K562 (cell line): ENCODE results near the gene ENC1. TPM values are rescaled to one million over a fixed set of nuclear protein-coding genes. Genes with fewer than 3 reads are reported as not detected.

Experiments
- FOXA3 ChIP-seq, 2 experiments: fragments of 450-650 bp in 1 of 2; sonication (generic) in 1 of 2; formaldehyde crosslinking; IDR thresholded peaks in 1 of 2; conservative IDR thresholded peaks in 1 of 2; 2 replicates each; pipeline versions ENCODE4 v1.4.0 to v1.8.0; 2020 to 2022; ENCODE audit warnings: mild to moderate bottlenecking in 2 of 2, missing genetic modification reagents in 1 of 2
- HDGF ChIP-seq: fragments of 450-650 bp; IDR thresholded peaks from 2 replicates; pipeline ENCODE4 v1.6.1; 2016
- HNRNPK ChIP-seq: fragments of 200-400 bp; formaldehyde crosslinking; IDR thresholded peaks from one replicate; pipeline ENCODE4 v1.6.1; 2018; ENCODE audit warnings: mild to moderate bottlenecking, low read depth, low read length; ENCODE audit not compliant: poor library complexity, severe bottlenecking
- MAFF ChIP-seq: IDR thresholded peaks from 2 replicates; pipeline ENCODE4 v1.6.1; 2012; ENCODE audit warnings: low read length, improper control_type of control experiment
- NCOA6 ChIP-seq: fragments of 450-650 bp; IDR thresholded peaks from 2 replicates; pipeline ENCODE4 v1.6.1; 2017; ENCODE audit warnings: mild to moderate bottlenecking
- RAD21 ChIP-seq, 2 experiments: fragments of 250-450 bp in 1 of 2; fragments of 450-650 bp in 1 of 2; sonication (Bioruptor Pico) in 1 of 2; formaldehyde crosslinking in 1 of 2; IDR thresholded peaks in 1 of 2; conservative IDR thresholded peaks in 1 of 2; 2 replicates each; pipeline versions ENCODE4 v1.4.0 to v1.8.0; 2020 to 2022; ENCODE audit warnings: mild to moderate bottlenecking in 2 of 2, moderate library complexity in 1 of 2
- STAT6 ChIP-seq: sonication (generic); formaldehyde crosslinking; IDR thresholded peaks from 2 replicates; pipeline ENCODE4 v1.8.1; 2023; ENCODE audit warnings: mild to moderate bottlenecking, missing genetic modification reagents
- TOE1 ChIP-seq, 2 experiments: fragments of 450-650 bp in 1 of 2; sonication (generic) in 1 of 2; formaldehyde crosslinking in 1 of 2; IDR thresholded peaks; 2 replicates each; pipeline versions ENCODE4 v1.7.1 to v1.8.0; 2016 to 2022; ENCODE audit warnings: borderline replicate concordance in 2 of 2, mild to moderate bottlenecking in 2 of 2, antibody characterized with exemption in 1 of 2, inconsistent platforms in 1 of 2, low read depth in 1 of 2, missing genetic modification reagents in 1 of 2, moderate library complexity in 1 of 2
- ZBTB40 ChIP-seq, 2 experiments: fragments of 450-650 bp in 1 of 2; sonication (generic) in 1 of 2; formaldehyde crosslinking in 1 of 2; IDR thresholded peaks; 2 replicates each; pipeline versions ENCODE4 v1.7.1 to v1.9.0; 2016 to 2022; ENCODE audit warnings: inconsistent platforms in 1 of 2, mild to moderate bottlenecking in 1 of 2, missing genetic modification reagents in 1 of 2
- ZNF592 ChIP-seq: fragments of 450-650 bp; IDR thresholded peaks from 2 replicates; pipeline ENCODE4 v1.6.1; 2017; ENCODE audit warnings: antibody characterized with exemption, mild to moderate bottlenecking
- polyA plus RNA-seq, 8 experiments: library from polyadenylated mRNA; depleted of rRNA in 4 of 8; stranded (reverse) in 5 of 8; unstranded in 3 of 8; fragments of >200 nt; fragmentation: Nextera tagmentation in 2 of 8; fragmentation: Illumina TruSeq in 1 of 8; extraction: Ambion mirVana in 2 of 8; extraction: Trizol in 1 of 8; gene quantifications; 2 replicates each; pipeline versions ENCODE4 v1.2.1 to v1.2.3, GENCODE V29; 2011 to 2014; ENCODE audit warnings: inconsistent platforms in 1 of 8, missing spikeins in 1 of 8
- total RNA-seq, 7 experiments: library from RNA; depleted of rRNA in 6 of 7; stranded (reverse); fragments of >200 nt in 6 of 7; fragmentation: Illumina TruSeq in 2 of 7; extraction: Trizol in 2 of 7; gene quantifications; 2 replicates each; pipeline versions ENCODE4 v1.2.1 to v1.2.3, GENCODE V29; 2011 to 2021; ENCODE audit warnings: low replicate concordance in 1 of 7

The ENC1 gene
- total and polyA plus RNA-seq, 9 of the 15 experiments (the other 6 are each of a cell fraction or from before 2014, with no cell fraction given) = 0.17 to 3.2 (median 0.97) TPM

- no peak for TF ChIP-seq ZBTB40 (IDR thresholded peaks at IDR 0.05)
- no peak for TF ChIP-seq ZBTB40 (CRISPR knock-in tag; IDR thresholded peaks at IDR 0.05)
- TF ChIP-seq STAT6 (CRISPR knock-in tag) = no peak
- no peak for TF ChIP-seq TOE1 (IDR thresholded peaks at IDR 0.05; ENCODE audit: borderline replicate concordance)
- TF ChIP-seq TOE1 (CRISPR knock-in tag; IDR thresholded peaks at IDR 0.05; ENCODE audit: borderline replicate concordance, low read depth) = no peak
- no peak for TF ChIP-seq HNRNPK
- TF ChIP-seq HDGF = no peak
- no peak for TF ChIP-seq MAFF
- TF ChIP-seq ZNF592 = no peak
- TF ChIP-seq RAD21 (CRISPR knock-in tag; conservative IDR thresholded peaks at IDR 0.05 in 1 of 2, IDR thresholded peaks at IDR 0.05 in 1 of 2) = no peak
- no peak for TF ChIP-seq FOXA3 (CRISPR knock-in tag; conservative IDR thresholded peaks at IDR 0.05 in 1 of 2, IDR thresholded peaks at IDR 0.05 in 1 of 2)
- no peak for TF ChIP-seq NCOA6
Observed at GRCh38 chr5:74636149-74636548, 4.4 kb downstream of the ENC1 start (continued).
